Gastroesophageal sphincter (tissue), 4 donors: ENCODE measurements around the gene WNT7A. TPM values are rescaled to one million over a fixed set of nuclear protein-coding genes. Genes with fewer than 3 reads are reported as not detected.

Source experiments
- ATAC-seq: fragments of 150-250 bp; one replicate; pipeline ENCODE4 v1.9.1; 2016; ENCODE audit warnings: mild to moderate bottlenecking, moderate library complexity
- H3K27ac ChIP-seq, 4 donors: fragments of 200-600 bp; sonication (generic) in 3 of 4; 1 replicate in 3 of 4; 2 replicates in 1 of 4; pipeline ENCODE4 v1.5.1; 2016 to 2019
- H3K27me3 ChIP-seq: fragments of 200-600 bp; sonication (generic); one replicate; pipeline ENCODE4 v1.5.1; 2019
- H3K36me3 ChIP-seq, 2 donors: fragments of 200-600 bp; sonication (generic); one replicate each; pipeline ENCODE4 v1.5.1; 2019; ENCODE audit warnings: control low read depth in 1 of 2
- H3K4me1 ChIP-seq, 3 donors: fragments of 200-600 bp; sonication (generic); 1 replicate in 2 of 3; 2 replicates in 1 of 3; pipeline ENCODE4 v1.5.1; 2016 to 2019; ENCODE audit warnings: control low read depth in 2 of 3
- H3K4me3 ChIP-seq, 2 donors: fragments of 200-600 bp; sonication (generic); one replicate each; pipeline ENCODE4 v1.5.1; 2019; ENCODE audit warnings: mild to moderate bottlenecking in 1 of 2, moderate library complexity in 1 of 2
- H3K9me3 ChIP-seq, 3 donors: fragments of 200-600 bp; sonication (generic); one replicate each; pipeline ENCODE4 v1.5.1; 2017 to 2019; ENCODE audit warnings: control low read depth in 2 of 3
- EP300 ChIP-seq: sonication (generic); formaldehyde crosslinking; IDR thresholded peaks from one replicate; pipeline ENCODE4 v1.6.1; 2017; ENCODE audit warnings: antibody characterized with exemption, mild to moderate bottlenecking
- POLR2A ChIP-seq, 2 donors: fragments of 450-650 bp; IDR thresholded peaks; one replicate each; pipeline ENCODE4 v1.6.1; 2017; ENCODE audit warnings: antibody characterized with exemption in 2 of 2, mild to moderate bottlenecking in 2 of 2, moderate library complexity in 1 of 2
- POLR2AphosphoS5 ChIP-seq: sonication (generic); formaldehyde crosslinking; IDR thresholded peaks from one replicate; pipeline ENCODE4 v1.6.1; 2017; ENCODE audit warnings: antibody characterized with exemption
- WGBS, 2 donors: methylation state at CpG; one replicate each; pipeline ENCODE4 v1.1.5; 2018; ENCODE audit warnings: low coverage in 1 of 2; 5-methylcytosine and 5-hydroxymethylcytosine counted together
- total RNA-seq, 4 donors: library from RNA; depleted of rRNA; stranded (reverse); fragments of >200 nt; gene quantifications; one replicate each; pipeline ENCODE4 v1.1.0, GENCODE V29; 2016
- TF ChIP-seq, protein P1 (sequence below), 4 experiments: fragments of 200-600 bp in 2 of 4; fragments of 450-650 bp in 2 of 4; sonication (generic) in 1 of 4; IDR thresholded peaks; one replicate each; pipeline ENCODE4 v1.5.1; 2017 to 2019; ENCODE audit warnings: antibody characterized with exemption in 4 of 4, mild to moderate bottlenecking in 2 of 4, moderate library complexity in 2 of 4

The WNT7A gene
- total RNA-seq, 4 donors from 2014 or later: 0.13 to 0.77 TPM; not detected in 2

DNA sequence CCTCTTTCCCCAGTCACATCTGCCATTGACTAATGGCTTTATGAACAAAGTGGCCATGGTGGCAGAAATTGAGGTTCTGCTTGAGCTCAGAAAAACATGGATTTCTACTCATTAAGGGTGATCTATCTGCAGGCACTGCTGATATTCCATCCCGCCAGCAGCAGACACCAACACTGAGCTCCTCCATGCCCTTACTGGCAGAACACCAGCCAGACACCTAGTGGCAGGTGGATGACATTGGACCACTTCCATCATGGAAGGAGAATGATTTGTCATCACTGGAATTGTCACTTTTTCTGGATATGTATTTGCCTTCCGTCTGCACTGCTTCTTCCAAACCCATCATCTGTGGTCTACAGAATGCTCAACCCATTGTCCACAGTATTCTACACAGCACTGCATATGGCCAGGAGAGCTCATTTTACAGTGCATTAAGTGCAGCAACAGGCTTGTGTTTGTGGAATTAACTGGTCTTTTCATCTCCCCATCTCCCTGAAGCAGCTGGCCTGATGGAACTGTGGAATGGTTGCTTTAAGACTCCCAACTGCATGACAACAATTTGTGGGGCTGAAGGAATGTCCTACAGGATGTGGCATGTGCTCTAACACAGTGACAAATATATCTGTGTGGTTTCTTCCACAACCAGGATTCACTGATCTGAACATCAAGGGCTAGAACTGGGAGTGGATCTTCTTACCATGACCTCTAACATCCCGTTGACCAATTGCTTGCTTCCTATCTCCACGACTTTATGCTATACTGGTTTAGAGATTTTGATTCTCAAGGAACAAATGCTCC lies 103.4 kb downstream of the WNT7A start:
- peaks cover 27% of the 10 kb centered on the region for H3K27me3 ChIP-seq
- no peak for ATAC-seq
- H3K27ac ChIP-seq: no peak overlapping the region
- WGBS, 2 donors: 88 to 89% methylated on average over 3 of the region's 4 CpGs
- TF ChIP-seq, protein P1, sequence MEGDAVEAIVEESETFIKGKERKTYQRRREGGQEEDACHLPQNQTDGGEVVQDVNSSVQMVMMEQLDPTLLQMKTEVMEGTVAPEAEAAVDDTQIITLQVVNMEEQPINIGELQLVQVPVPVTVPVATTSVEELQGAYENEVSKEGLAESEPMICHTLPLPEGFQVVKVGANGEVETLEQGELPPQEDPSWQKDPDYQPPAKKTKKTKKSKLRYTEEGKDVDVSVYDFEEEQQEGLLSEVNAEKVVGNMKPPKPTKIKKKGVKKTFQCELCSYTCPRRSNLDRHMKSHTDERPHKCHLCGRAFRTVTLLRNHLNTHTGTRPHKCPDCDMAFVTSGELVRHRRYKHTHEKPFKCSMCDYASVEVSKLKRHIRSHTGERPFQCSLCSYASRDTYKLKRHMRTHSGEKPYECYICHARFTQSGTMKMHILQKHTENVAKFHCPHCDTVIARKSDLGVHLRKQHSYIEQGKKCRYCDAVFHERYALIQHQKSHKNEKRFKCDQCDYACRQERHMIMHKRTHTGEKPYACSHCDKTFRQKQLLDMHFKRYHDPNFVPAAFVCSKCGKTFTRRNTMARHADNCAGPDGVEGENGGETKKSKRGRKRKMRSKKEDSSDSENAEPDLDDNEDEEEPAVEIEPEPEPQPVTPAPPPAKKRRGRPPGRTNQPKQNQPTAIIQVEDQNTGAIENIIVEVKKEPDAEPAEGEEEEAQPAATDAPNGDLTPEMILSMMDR (IDR thresholded peaks at IDR 0.05): no peak
- TF ChIP-seq EP300: no peak
- no peak for TF ChIP-seq POLR2AphosphoS5
- TF ChIP-seq POLR2A (IDR thresholded peaks at IDR 0.05): no peak
- H3K9me3 ChIP-seq: no peaks in the 10 kb centered on the region
- H3K4me1 ChIP-seq: no peaks in the 10 kb centered on the region
- no peak overlapping the region for H3K4me3 ChIP-seq
- H3K36me3 ChIP-seq: no peaks in the 10 kb centered on the region

DNA sequence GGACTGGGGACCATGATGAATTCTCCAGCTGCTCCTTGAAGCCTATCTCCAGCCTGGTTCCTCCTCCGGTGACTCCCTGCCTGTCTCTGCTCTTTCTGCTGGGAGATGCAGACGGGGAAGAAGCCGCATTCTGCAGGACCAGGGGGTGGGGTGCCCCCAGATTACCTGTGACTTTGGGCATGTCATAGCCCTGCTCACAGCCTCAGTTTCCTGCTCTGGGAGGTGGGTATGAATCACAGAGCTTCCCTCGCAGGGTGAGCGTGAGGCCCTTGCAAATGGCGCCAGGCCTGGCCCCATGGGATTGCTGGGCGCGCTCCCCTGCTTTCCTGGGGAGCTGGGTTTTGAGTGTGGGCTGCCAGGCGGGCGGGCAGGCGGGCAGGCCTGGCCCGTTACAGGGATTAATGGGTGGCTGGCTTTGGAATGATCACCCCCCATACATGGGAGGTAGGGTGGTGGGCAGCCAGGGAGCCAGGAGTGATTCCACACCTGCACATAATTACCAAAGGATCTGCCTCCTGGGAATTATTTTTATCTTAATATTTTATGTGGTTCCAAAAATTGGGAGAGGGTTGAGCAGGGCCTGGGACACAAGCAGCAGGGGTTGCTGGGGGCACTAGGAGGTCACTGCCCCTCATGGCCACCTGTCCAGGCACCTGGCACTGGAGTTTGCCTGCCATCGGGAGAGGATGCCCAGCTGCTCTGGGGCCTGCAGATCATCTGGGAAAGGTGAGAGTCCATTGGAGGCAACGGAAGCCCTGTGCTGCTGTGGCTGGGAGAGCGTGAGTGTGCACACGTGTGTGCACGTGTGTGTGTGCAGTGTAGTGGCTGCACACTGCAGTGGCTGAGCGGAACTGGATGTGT lies 106.8 kb downstream of the WNT7A start:
- Histone ChIP-seq H3K4me1 (no peaks in the 10 kb centered on the region), H3K36me3 (no peaks in the 10 kb centered on the region), H3K9me3 (no peaks in the 10 kb centered on the region), H3K27ac (no peak overlapping the region), H3K27me3 (peaks cover 29% of the 10 kb centered on the region), H3K4me3 (no peak overlapping the region)
- TF ChIP-seq, protein P1 (IDR thresholded peaks at IDR 0.05): no peak
- TF ChIP-seq POLR2AphosphoS5 (no peak), EP300 (no peak), POLR2A (IDR thresholded peaks at IDR 0.05) (no peak)
- ATAC-seq: no peak
- WGBS, 2 donors: 77 to 86% methylated on average over 5 of the region's 18 CpGs

DNA sequence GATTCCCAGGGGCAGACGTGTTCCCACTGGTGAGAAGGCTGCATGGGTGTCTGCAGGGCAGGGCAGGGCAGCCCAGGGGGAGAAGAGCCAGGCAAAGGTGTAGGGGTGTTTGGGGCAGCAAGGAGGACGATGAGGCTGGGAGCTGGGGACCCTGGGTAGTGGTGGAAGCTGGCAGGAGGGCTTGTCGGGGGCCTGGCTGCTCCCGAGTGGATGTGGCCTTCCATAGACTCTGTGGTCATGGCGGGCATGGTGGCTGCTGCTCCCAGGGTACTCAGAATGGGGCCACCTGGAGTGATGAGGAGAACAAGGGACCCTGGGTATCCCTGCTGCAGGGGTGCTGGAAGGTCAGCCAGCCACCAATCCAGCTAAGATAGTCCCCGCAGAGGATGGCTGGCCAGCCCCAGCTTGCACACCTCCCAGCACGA lies 107.5 kb downstream of the WNT7A start:
- ATAC-seq: no peak
- WGBS, 2 donors: 40% methylated on average over 1 of the region's 7 CpGs; no CpG with 5 or more reads in 1 of the 2 donors

DNA sequence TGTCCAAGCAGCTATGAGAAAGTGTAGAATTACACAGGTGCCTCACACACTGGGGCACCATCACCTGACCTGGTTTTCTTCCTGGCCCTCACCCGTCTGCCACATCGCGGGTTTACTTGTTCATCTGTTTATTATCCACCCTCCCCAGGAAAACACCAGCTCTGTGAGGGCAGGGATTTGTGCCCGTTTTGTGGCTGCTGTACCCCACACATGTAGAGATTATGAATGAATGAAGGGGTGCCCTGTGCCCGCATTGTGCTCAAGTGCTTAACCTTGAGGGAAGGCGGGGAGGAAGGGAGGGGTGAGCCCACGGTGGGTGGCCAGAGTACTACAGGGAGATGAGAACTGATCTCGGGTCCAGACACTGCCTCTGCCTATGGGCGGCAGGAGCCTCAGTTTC lies 108.4 kb downstream of the WNT7A start:
- no peak for ATAC-seq
- TF ChIP-seq EP300: no peak
- no peak for TF ChIP-seq POLR2AphosphoS5
- TF ChIP-seq POLR2A (IDR thresholded peaks at IDR 0.05): no peak
- TF ChIP-seq, protein P1 (IDR thresholded peaks at IDR 0.05): no peak
- H3K9me3 ChIP-seq: peaks cover 0 to 6% (median 0%) of the 10 kb centered on the region in 3 donors
- WGBS, 2 donors: 80 to 93% methylated on average over 2 to 7 of the region's 9 CpGs
- H3K27me3 ChIP-seq: peaks cover 35% of the 10 kb centered on the region
- H3K4me3 ChIP-seq: no peak overlapping the region
- H3K36me3 ChIP-seq: no peaks in the 10 kb centered on the region
- H3K27ac ChIP-seq: no peak overlapping the region
- no peaks in the 10 kb centered on the region for H3K4me1 ChIP-seq

More for the DNA sequence above, 107.5 kb downstream of the WNT7A start:
- Histone ChIP-seq H3K27ac (no peak overlapping the region), H3K9me3 (no peaks in the 10 kb centered on the region), H3K27me3 (peaks cover 29% of the 10 kb centered on the region), H3K4me1 (no peaks in the 10 kb centered on the region), H3K4me3 (no peak overlapping the region), H3K36me3 (no peaks in the 10 kb centered on the region)
- TF ChIP-seq POLR2A (IDR thresholded peaks at IDR 0.05) (no peak), EP300 (no peak), POLR2AphosphoS5 (no peak)
